ENCODE data around the gene RAB36. TPM values are rescaled to one million over a fixed set of nuclear protein-coding genes. Genes with fewer than 3 reads are reported as not detected.

RAB36 gene
- total RNA-seq, 1 donor from 2014 or later = not detected

DNA sequence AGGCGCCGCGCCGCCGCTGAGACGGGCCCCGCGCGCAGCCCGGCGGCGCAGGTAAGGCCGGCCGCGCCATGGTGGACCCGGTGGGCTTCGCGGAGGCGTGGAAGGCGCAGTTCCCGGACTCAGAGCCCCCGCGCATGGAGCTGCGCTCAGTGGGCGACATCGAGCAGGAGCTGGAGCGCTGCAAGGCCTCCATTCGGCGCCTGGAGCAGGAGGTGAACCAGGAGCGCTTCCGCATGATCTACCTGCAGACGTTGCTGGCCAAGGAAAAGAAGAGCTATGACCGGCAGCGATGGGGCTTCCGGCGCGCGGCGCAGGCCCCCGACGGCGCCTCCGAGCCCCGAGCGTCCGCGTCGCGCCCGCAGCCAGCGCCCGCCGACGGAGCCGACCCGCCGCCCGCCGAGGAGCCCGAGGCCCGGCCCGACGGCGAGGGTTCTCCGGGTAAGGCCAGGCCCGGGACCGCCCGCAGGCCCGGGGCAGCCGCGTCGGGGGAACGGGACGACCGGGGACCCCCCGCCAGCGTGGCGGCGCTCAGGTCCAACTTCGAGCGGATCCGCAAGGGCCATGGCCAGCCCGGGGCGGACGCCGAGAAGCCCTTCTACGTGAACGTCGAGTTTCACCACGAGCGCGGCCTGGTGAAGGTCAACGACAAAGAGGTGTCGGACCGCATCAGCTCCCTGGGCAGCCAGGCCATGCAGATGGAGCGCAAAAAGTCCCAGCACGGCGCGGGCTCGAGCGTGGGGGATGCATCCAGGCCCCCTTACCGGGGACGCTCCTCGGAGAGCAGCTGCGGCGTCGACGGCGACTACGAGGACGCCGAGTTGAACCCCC, 35.8 kb downstream of the RAB36 start:
- intact Hi-C loops (cut with micrococcal nuclease) = loop anchor here (5.0 kb wide), 1 partner anchor 61 kb away; no protein-coding TSS in a partner anchor

DNA sequence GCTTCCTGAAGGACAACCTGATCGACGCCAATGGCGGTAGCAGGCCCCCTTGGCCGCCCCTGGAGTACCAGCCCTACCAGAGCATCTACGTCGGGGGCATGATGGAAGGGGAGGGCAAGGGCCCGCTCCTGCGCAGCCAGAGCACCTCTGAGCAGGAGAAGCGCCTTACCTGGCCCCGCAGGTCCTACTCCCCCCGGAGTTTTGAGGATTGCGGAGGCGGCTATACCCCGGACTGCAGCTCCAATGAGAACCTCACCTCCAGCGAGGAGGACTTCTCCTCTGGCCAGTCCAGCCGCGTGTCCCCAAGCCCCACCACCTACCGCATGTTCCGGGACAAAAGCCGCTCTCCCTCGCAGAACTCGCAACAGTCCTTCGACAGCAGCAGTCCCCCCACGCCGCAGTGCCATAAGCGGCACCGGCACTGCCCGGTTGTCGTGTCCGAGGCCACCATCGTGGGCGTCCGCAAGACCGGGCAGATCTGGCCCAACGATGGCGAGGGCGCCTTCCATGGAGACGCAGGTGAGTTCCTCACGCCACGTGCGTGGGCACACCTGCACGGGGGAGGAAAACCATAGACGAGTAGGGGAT, 36.5 kb downstream of the RAB36 start:
- intact Hi-C loops (cut with micrococcal nuclease) = loop anchor here (2.0 to 5.0 kb wide), 2 partner anchors 35 to 60 kb away; no protein-coding TSS in a partner anchor

DNA sequence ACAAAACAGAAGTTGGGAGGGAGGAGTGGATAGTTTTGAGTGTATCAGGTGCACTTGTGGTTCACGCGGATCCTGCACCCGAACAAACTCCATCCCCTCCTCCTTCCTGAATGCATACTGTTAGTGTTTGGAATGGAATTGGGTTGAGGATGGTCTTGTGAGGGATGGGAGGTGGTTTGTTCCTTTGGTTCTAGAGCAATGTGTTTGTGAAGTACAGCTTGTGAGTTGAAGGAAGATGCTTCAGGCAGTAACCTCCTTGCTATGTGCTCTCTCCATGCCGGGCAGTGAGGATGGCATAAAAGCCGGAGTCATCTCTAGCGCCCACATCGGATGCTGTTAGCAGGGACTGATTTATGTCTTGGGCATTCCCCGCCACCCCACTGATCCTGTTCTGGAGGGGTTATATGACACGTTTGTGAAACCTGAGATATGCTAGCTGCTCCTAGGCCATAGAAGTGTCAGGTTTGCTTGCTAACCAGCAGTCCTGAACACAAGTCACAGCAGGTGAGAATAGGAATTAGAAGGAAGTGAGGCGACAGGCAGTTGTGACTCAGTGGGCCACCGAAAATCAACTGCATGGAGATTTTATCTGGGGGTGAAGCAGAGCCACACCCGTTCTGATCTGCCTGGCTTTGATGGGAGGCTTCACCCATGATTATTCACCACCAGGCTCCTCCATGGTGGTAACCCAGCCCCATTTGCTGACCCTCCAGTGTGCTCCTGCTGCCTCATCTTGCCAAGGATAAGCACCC, 37.2 kb downstream of the RAB36 start:
- intact Hi-C loops (cut with micrococcal nuclease) = loop anchor here (2.0 to 5.0 kb wide), 2 partner anchors 34 to 60 kb away; no protein-coding TSS in a partner anchor

DNA sequence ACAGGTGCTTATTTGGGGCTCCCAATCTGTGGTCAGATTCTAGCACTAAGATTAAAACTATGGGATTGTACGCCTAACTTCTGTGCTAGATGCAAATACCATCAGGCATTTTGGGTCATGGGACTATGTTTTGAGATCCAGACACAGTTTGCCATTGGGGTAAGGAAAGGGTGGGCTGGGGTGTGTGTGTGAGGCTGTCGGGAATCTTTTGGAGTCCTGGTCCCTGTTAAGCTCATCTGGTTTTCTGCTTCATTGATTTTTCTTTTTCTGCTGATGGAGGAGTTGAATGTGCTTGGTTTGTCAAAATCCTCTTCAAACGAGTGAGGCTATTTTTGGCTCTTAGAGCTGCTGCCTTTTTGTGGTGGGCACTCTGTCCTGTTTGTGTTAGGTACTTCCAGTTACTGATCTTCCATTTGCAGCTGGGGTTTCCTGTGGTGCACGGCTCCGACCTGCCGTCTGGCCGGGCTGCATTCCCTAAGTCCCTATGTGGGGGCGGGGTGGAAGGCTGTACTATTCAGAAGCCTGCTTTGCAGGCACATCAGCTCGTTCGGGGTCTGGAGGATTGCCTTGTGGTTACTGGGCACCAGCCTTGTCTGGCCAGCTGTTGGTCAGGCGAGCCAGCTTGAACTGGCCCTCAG, 37.9 kb downstream of the RAB36 start:
- intact Hi-C loops (cut with micrococcal nuclease) = loop anchor here (2.0 to 5.0 kb wide), 2 partner anchors 34 to 59 kb away; no protein-coding TSS in a partner anchor

DNA sequence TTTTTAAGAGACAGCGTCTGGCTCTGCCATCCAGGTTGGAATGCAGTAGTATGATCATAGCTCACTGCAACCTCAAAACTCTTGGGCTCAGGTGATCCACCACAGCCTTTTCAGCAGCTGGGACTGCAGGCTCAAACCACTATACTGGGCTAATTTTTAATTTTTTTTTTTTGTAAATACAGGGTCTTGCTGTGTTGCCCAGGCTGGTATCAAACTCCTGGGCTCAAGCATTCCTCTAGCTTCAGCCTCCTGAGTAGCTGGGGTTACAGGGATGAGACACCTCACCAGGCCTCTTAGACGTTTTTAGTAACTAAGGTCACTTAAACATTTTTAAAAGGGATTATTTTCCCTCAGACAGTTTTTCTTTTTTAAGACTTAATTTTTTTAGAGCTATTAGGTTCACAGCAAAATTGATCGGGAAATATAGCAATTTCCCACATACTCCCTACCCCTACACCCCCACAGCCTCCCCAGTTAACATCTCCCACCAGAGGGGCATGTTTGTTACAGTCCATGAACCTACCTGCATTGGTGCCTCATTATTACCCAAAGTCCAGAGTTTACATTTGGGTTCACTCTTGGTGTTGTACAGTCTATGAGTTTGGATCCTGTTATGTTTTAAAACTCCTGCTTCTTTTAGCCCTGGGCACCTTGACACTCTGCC, 39.0 kb downstream of the RAB36 start:
- intact Hi-C loops (cut with micrococcal nuclease) = loop anchor here (5.0 kb wide), 1 partner anchor 58 kb away; no protein-coding TSS in a partner anchor

DNA sequence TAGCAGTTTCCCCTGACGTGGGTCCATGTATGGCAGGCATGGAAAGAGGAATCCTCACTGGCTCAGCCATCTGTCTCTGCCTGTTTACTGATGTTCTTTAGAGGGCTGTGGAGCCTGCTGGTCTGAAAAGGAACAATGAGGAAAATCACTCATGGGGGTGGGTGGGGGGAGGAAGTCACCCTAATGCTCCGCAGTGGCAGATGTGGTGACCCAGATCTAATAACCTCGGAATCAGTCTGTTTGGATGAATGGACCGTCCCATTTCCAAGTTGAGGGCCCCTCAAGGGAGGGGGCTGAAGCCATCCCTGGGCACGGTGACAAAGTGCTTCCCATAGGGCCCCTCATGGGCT, 39.5 kb downstream of the RAB36 start:
- intact Hi-C loops (cut with micrococcal nuclease) = loop anchor here (5.0 kb wide), 1 partner anchor 58 kb away; no protein-coding TSS in a partner anchor

DNA sequence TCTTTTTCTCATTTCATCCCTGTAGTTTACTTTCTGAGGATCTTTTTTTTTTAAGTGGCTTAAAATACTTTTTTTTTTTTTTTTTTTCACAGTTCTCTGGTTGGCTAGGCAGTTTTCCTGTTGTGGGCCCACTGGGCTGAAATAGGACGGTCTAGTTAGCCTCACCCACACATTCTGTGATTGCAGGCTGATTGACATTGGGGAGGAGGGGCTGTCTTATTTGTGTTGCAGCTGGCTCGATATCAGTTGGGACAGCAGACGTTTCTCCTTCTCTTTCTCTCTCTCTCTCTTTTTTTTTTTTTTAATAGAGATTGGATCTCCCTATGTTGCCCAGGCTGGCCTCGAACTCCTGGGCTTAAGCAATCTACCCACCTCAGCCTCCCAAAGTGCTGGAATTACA, 41.9 kb downstream of the RAB36 start:
- intact Hi-C loops (cut with micrococcal nuclease) = no loop called here

DNA sequence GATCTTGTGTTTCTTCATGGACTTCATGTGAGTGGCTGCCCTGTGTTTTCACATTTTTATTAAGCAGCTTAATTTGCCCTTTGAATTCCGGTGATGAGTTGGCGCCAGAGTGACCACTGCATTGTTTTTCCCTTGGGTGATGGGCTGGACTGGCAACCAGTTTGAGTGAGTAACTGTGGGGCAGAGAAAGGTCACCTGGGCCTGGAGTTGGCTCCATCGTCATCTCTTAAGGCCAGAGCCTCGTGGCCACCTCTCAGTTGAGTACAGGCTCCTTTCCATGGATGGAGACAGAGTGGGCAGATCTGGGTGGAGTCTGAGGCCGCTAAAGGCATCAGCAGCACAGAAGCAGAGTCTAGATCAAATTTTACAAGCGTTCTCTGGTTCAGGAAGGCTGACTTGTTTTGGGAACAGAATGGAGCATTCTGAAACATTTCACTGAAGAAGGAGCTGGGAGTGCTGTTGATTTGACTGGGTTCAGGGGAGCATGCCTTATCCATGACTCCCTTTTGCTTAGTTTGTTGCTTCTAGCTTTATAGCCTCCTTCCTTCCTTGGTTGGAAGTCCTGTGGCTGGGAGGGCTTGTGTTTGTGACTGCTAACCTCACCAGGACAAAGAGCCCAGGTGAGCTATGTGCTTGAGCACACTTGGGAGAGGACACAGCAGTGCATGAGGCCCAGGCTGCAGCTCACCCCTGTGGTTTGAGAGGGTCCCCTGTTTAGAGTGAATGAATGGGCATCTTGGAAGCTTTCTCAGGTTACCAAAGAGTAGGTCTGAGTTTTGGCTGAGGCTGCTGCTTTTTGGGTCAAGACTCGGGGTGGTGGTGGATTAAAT, 42.8 kb downstream of the RAB36 start:
- intact Hi-C loops (cut with micrococcal nuclease) = no loop called here

DNA sequence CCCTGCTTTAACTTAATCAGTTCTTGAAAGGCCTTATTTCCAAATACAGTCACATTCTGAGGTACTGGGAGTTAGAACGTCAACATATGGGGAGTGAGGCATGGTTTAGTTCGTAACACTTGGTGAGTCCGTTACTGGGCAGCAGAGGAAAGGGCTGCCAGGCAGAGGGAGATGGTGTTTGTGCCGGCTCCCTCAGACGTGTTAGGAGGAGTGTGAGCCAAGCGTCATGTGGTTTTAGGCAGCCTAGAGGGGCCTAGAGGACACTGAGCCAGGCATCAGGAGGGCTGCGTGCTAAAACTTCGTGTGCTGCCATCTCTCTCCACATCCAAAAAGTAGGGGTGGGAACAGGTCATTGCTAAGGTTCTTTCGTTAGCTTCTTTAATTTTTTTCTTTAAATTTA, 45.2 kb downstream of the RAB36 start:
- intact Hi-C loops (cut with micrococcal nuclease) = no loop called here

DNA sequence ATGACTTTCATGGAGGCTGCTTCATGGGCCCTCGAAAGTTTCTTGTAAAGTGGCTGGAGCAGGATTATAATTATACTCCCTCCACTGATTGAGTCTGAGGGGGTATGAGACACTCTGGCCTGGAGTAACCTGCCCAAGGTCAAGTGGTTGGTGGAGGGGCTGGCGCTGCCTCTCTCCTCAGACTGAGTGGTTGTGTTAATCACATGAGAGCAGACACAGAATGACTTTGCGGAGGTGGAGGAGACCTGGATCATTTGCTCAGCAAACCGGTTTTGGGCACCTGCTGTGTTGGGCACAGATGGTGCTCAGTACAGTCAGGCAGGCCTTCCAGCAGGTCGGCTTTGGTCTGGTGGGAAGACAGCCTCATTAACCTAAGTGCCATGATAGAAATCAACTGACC, 46.9 kb downstream of the RAB36 start:
- intact Hi-C loops (cut with micrococcal nuclease) = no loop called here

DNA sequence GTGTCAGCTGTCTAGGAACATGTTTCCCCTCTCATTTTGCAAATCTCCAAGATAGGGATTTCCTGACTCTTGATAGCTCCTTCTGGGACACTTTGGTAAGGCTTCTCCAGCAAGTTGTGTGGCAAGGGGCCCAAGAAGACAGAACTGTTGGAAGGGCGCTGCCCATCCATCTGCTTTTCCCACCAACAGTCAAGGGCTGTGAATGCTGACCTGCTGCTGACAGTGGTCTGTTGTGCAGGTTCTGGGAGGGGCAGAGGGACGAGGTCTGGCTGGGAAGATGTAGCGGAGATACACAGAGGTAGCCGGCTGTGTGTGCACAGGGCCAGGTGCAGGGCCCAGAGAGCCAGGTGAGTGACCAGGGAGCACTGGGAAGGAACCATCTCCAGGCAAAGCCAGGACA, 47.3 kb downstream of the RAB36 start:
- intact Hi-C loops (cut with micrococcal nuclease) = no loop called here

DNA sequence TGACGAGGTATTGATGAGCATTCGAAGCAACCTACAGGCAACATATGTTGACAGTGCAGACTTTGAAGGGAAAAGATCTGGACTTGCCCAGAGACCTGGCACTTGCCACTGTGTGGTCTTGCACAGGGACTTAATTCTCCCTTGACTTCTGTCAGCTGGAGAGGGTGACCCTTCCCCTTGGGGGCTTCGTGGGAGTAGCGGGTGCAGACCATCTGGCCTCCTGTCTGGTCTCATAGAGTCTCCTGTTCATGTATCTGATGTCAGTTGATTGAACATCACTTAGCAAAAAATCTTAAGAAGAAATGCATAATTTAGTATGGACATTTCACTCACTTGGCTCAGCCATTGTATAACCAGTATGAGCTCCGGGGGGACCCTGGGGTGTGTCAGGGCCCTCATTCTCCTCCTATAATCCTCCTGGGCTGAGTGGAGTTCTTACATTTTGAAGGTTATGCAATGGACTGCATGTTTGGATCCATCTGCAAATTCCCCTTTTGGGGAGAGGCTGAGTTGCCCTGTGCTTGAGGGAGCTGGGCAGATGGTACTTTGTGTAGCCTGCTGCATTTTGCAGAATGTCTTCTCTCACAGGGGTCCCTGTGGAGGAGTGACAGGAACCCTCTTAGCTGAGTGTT, 48.0 kb downstream of the RAB36 start:
- intact Hi-C loops (cut with micrococcal nuclease) = no loop called here

DNA sequence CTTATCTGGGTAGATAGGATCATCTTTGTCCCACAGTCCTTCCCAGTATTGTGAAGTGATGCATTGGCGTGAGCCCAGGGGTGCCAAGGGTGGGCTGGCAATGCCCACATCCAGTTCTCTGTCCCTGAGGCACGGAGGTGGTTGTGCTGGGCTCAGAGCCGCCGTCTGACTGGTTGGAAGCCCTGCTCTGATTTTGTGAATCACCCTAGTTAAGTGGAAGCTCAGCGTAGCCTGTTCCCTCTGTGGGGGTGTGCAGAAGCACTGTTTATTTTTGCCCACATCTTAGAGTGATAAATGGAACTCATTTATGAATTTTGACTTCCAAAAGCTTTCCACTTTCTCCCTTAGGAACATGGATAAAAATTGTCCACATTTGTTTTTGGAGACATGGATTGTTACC, 48.6 kb downstream of the RAB36 start:
- intact Hi-C loops (cut with micrococcal nuclease) = no loop called here

DNA sequence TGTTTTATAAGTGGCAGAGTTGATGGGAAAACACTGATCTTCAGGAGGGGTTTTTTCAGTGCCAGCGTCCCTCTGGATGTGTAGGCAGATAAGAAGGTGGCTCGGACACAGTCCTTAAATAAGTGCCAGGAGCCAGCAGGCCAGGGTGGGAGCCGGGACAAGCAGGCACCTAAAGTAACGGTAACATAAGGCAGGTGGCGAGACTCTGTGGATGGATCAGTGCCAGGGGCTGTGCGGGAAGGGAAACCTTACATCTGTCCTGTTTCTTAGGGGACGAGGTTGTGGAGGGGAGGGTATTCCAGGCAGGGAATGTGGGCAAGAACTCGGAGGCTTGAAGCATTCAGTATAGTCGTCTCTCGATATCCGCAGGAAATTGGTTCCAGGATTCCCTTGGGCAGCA, 50.9 kb downstream of the RAB36 start:
- intact Hi-C loops (cut with micrococcal nuclease) = no loop called here

DNA sequence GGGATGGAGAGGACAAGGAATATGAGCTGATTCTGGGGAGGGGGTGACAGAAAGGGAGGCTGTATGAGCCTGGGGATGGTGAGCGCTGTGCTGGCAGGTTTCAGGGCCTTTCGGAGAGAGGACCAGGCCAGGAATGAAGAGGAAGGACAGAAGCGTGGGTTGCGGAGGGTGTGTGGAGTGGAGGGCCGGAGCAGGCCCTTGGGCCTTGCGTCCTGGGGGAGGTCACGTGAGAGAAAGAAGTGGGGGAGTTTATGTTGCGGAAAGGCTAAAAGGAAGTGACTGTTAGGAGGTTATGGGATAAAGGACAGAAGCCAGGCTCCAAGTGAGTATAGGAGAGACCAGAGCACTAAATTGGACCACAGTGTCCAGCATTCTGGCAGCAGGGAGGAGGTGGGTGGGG, 52.6 kb downstream of the RAB36 start:
- intact Hi-C loops (cut with micrococcal nuclease) = no loop called here

DNA sequence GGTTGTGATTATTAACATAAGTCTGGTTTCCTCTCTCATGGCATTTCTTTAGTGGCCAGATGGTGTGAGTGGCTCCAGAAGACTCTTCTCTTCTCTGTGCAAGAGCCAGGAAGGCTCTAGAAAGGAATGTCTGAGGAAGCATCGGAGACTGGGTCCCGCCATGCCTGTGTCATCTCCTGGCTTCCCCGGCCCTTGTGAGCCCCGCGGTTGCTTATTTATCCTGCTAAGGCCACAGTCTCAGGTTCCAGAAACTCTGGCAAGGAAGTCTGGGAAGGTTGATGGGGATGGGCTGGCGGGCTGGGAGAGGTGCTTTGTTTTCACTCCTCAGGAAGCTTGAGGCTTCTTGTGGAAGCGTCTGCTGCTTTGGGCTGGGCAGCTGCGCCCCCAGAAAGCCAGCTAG, 53.9 kb downstream of the RAB36 start:
- intact Hi-C loops (cut with micrococcal nuclease) = no loop called here

DNA sequence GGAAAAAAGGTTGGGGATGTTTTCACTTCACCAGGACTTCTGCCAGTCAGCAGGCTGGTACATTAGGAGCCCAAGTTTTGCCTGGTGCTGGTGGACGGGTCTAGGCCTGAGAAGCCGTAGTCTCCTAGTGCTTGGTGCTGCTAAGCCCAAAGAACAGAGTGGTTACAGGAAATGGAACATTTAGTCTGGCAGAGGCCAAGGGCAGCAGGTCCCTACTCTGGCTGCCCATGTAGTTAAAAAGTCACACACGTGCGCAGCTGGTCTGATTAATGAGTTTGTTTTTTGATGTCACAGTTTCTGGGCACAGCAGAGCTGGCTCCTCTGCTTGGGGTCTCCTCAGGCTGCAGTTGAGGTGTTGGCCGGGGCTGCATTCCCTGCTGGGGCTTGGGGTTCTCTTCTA, 55.6 kb downstream of the RAB36 start:
- intact Hi-C loops (cut with micrococcal nuclease) = no loop called here

DNA sequence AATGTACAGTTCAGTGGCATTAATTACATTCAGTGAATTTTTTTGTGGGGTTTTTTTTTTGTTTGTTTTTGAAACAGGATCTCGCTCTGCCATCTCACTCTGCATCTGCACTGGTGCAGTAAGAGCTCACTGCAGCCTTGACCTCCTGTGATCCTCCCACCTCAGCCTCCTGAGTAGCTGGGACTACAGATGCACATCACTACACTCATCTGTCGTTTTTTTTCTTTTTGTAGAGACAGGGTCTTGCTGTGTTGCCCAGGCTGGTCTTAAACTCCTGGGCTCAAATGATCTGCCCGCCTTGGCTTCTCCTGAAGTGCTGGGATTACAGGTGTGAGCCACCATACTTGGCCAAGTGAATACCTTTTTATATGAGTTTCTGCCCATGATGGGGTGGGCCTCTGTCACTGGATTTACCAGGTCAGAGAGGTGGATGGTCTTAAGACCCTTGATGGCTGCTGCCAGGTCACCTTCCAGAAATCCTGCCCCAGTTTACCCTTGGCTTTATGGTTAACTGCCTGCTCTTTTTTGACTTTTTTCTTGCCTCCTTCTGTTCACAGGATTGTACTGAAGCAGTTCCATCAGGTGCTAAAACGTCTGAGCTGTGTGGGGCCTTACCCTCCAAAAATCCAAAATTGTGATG, 57.7 kb downstream of the RAB36 start:
- intact Hi-C loops (cut with micrococcal nuclease) = no loop called here

DNA sequence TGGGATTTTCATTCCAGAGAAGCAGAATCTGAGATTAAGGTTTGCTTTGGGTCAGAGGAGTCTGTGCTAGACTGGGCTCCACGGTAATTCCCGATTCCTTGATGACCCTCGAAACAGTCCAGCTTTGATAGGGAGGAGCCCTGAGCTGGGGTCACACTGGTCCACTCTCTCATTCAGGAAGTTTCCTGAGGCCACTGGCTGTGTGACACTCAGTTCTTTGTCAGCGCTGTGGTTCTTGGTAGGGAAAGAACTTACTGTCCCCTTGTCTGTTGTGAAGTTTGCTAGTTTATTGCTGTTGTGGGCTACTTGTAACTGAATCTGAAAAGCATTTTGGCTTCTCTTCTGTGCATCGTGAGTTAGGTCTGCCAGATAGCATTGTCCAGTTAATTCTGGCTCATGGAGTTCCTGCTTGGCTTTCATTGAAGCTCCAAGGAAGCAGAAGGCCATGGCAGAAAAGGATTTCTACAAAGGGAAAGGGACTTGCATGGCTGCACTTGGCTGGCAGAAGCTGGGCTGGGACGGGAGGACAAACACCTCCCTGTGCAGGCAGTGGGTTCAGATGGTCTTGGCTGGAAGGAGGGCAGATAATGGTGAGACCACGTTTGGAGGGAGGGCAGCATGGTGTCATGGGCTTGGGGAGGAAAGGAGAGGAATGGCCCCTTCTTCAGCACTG, 58.3 kb downstream of the RAB36 start:
- intact Hi-C loops (cut with micrococcal nuclease) = no loop called here

Measured in T-helper 2 cell treated with Interferon-gamma antibody and Interleukin-4, amounts not matched to agents 100 ng/mL and 5 ng/mL, for 36 hours (primary cell).